UCSD-AML1 (cell line): ENCODE data around the gene VILL.
A peak's percentile ranks its signal among the peaks of the same experiment; 100 is the strongest.
"Not testable (repeated sequence)": the region's sequence is repeated elsewhere in the genome, so short reads cannot be mapped to it uniquely, and the experiment has no call there.

Experiments
- DNase-seq: peaks from one replicate; lab custom pipeline; 2025; ENCODE audit not compliant: unreplicated experiment; lab: John Stamatoyannopoulos, UW

VILL gene

GRCh38 chr3:38032328-38032865 lies 41.8 kb downstream of the VILL start:
- no peak for DNase-seq

GRCh38 chr3:38033586-38033985 lies 43.0 kb downstream of the VILL start:
- DNase-seq: not testable (repeated sequence)

GRCh38 chr3:38034335-38034734 lies 43.7 kb downstream of the VILL start:
- DNase-seq: not testable (repeated sequence)

- no peak for DNase-seq
These were observed 45.7 kb downstream of the VILL start for GRCh38 chr3:38036286-38036685.

- DNase-seq: no peak
These were observed 46.3 kb downstream of the VILL start for GRCh38 chr3:38036906-38037305.

GRCh38 chr3:38038447-38038911 lies 47.9 kb downstream of the VILL start:
- DNase-seq: no peak

GRCh38 chr3:38039101-38039898 lies 48.7 kb downstream of the VILL start, which contains the start of gene DLEC1:
Gene DLEC1, plus strand, starts transcription at chr3:38039208. Its CDS starts 18 bp downstream, at chr3:38039226.
- peak; percentile 46 for DNase-seq

- peak; percentile 65 for DNase-seq
These were observed 49.3 kb downstream of the VILL start for GRCh38 chr3:38039899-38040261.

- no peak for DNase-seq
These were observed 49.8 kb downstream of the VILL start for GRCh38 chr3:38040401-38040800.

GRCh38 chr3:38043486-38043885 lies 52.9 kb downstream of the VILL start:
- DNase-seq: no peak

GRCh38 chr3:38046027-38046426 lies 55.4 kb downstream of the VILL start:
- no peak for DNase-seq

GRCh38 chr3:38046821-38047220 lies 56.2 kb downstream of the VILL start:
- no peak for DNase-seq

- no peak for DNase-seq
These were observed 57.3 kb downstream of the VILL start for GRCh38 chr3:38047896-38048295.

- DNase-seq: no peak
These were observed 59.0 kb downstream of the VILL start for GRCh38 chr3:38049358-38050126.

GRCh38 chr3:38051131-38051530 lies 60.5 kb downstream of the VILL start:
- DNase-seq: no peak

GRCh38 chr3:38053286-38053685 lies 62.7 kb downstream of the VILL start:
- DNase-seq: not testable (repeated sequence)

- DNase-seq: not testable (repeated sequence)
These were observed 63.4 kb downstream of the VILL start for GRCh38 chr3:38053813-38054498.

GRCh38 chr3:38054499-38055001 lies 64.0 kb downstream of the VILL start:
- no peak for DNase-seq
